Smooth muscle cell (in vitro differentiated cells): ENCODE results near the gene MAPRE3. TPM values are rescaled to one million over a fixed set of nuclear protein-coding genes. Genes with fewer than 3 reads are reported as not detected.

Source experiments
- DNase-seq: peaks from one replicate; lab custom pipeline; 2025; ENCODE audit not compliant: unreplicated experiment; lab: John Stamatoyannopoulos, UW
- H2AFZ ChIP-seq: fragments of 200-600 bp; sonication (generic); 2 replicates; pipeline ENCODE4 v1.6.0; 2016; ENCODE audit warnings: antibody characterized with exemption, low read depth, mild to moderate bottlenecking
- H3F3A ChIP-seq: fragments of 200-600 bp; sonication (generic); 2 replicates; pipeline ENCODE4 v1.6.0; 2017; ENCODE audit warnings: antibody characterized with exemption, low read depth
- H3K27ac ChIP-seq: fragments of 200-600 bp; sonication (generic); 2 replicates; pipeline ENCODE4 v1.5.1; 2016; ENCODE audit warnings: low read depth, mild to moderate bottlenecking
- H3K27me3 ChIP-seq: fragments of 200-600 bp; sonication (generic); 2 replicates; pipeline ENCODE4 v1.6.1; 2016; ENCODE audit warnings: low read depth, mild to moderate bottlenecking
- H3K36me3 ChIP-seq: fragments of 200-600 bp; sonication (generic); 2 replicates; pipeline ENCODE4 v1.5.1; 2016; ENCODE audit warnings: low read depth
- H3K4me1 ChIP-seq: fragments of 200-600 bp; sonication (generic); 2 replicates; pipeline ENCODE4 v1.5.1; 2016; ENCODE audit warnings: low read depth
- H3K4me2 ChIP-seq: fragments of 200-600 bp; sonication (generic); 2 replicates; pipeline ENCODE4 v1.6.0; 2016; ENCODE audit warnings: mild to moderate bottlenecking
- H3K4me3 ChIP-seq: fragments of 200-600 bp; sonication (generic); 2 replicates; pipeline ENCODE4 v1.5.1; 2016; ENCODE audit warnings: mild to moderate bottlenecking
- H3K79me2 ChIP-seq: fragments of 200-600 bp; sonication (generic); 2 replicates; pipeline ENCODE4 v1.6.0; 2016; ENCODE audit warnings: low read depth, mild to moderate bottlenecking
- H3K9ac ChIP-seq: fragments of 200-600 bp; sonication (generic); 2 replicates; pipeline ENCODE4 v1.6.0; 2016; ENCODE audit warnings: low read depth
- H3K9me3 ChIP-seq: fragments of 200-600 bp; sonication (generic); replicated peaks from 2 replicates; pipeline ENCODE4 v1.5.1; 2016; ENCODE audit warnings: low read depth
- H4K20me1 ChIP-seq: fragments of 200-600 bp; sonication (generic); 2 replicates; pipeline ENCODE4 v1.6.0; 2016; ENCODE audit warnings: low read depth
- WGBS: methylation state at CpG from one replicate; pipeline ENCODE4 v1.1.7; 2016; ENCODE audit warnings: low lambda C conversion rate; 5-methylcytosine and 5-hydroxymethylcytosine counted together
- polyA plus RNA-seq: library from polyadenylated mRNA; unstranded; fragments of >200 nt; fragmentation: Nextera tagmentation; extraction: Ambion mirVana; gene quantifications from 2 replicates; pipeline ENCODE4 v1.2.1, GENCODE V29; 2016
- total RNA-seq: library from RNA; depleted of rRNA; stranded (reverse); fragments of >200 nt; gene quantifications from 2 replicates; pipeline ENCODE4 v1.2.3, GENCODE V29; 2014
- TF ChIP-seq, protein P1 (sequence below): fragments of 200-600 bp; sonication (generic); IDR thresholded peaks from 2 replicates; pipeline ENCODE4 v1.5.1; 2017; ENCODE audit warnings: borderline replicate concordance, mild to moderate bottlenecking, antibody characterized with exemption; ENCODE audit not compliant: insufficient read depth, poor library complexity, severe bottlenecking

MAPRE3 gene
- total and polyA plus RNA-seq, 2 experiments from 2014 or later: 12.5 to 30.5 TPM

DNA sequence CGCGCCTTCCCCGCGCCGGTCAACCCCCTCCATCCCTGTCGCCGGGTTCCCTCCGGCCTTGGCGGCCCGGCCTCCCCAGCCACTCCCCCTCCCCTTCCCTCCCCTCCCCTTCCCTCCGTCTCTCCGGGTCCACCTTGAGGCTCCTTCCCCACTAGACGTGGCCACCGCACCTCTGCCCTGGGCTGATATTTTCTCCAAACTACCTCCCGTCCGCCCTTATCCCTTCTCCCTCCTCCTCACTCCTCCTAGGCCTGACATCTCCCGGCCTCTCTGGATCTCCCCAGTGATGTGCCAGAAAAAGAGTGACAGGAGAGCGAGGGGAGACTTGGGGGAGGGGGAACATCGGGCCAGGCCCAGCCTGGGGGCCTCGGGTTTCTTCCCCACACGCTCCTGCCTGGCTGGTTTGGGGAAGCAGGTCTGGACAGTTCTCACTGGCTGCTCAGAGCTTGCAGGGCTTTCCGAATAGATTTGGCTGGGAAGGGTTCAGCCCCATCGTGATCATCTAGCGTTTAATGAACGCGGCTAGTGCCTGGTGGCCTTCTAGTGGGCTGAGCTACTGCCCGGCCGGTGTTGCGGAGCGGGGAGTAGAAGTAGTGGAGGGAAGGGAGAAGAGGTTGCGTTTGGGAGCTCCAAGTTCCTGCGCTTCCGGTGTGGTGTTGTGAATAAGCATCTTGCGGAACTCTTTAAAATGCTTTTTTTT lies 641 bp downstream of the MAPRE3 start:
- H3F3A ChIP-seq: no peaks in the 10 kb centered on the region
- peak overlapping the region; percentile 13 for H2AFZ ChIP-seq
- no peaks in the 10 kb centered on the region for H3K36me3 ChIP-seq
- peaks cover 9% of the 10 kb centered on the region for H3K79me2 ChIP-seq
- H3K4me2 ChIP-seq: peak overlapping the region; percentile 81
- H3K9ac ChIP-seq: peak overlapping the region; percentile 83
- 7% methylated on average over 19 of the region's 34 CpGs for WGBS
- H3K4me1 ChIP-seq: peaks cover 3% of the 10 kb centered on the region
- no peaks in the 10 kb centered on the region for H3K27me3 ChIP-seq
- TF ChIP-seq, protein P1, sequence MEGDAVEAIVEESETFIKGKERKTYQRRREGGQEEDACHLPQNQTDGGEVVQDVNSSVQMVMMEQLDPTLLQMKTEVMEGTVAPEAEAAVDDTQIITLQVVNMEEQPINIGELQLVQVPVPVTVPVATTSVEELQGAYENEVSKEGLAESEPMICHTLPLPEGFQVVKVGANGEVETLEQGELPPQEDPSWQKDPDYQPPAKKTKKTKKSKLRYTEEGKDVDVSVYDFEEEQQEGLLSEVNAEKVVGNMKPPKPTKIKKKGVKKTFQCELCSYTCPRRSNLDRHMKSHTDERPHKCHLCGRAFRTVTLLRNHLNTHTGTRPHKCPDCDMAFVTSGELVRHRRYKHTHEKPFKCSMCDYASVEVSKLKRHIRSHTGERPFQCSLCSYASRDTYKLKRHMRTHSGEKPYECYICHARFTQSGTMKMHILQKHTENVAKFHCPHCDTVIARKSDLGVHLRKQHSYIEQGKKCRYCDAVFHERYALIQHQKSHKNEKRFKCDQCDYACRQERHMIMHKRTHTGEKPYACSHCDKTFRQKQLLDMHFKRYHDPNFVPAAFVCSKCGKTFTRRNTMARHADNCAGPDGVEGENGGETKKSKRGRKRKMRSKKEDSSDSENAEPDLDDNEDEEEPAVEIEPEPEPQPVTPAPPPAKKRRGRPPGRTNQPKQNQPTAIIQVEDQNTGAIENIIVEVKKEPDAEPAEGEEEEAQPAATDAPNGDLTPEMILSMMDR: no peak
- no peaks in the 10 kb centered on the region for H3K9me3 ChIP-seq
- DNase-seq: no peak
- H3K27ac ChIP-seq: peak overlapping the region; percentile 45
- peak overlapping the region; percentile 81 for H3K4me3 ChIP-seq
- peaks cover 35% of the 10 kb centered on the region for H4K20me1 ChIP-seq

DNA sequence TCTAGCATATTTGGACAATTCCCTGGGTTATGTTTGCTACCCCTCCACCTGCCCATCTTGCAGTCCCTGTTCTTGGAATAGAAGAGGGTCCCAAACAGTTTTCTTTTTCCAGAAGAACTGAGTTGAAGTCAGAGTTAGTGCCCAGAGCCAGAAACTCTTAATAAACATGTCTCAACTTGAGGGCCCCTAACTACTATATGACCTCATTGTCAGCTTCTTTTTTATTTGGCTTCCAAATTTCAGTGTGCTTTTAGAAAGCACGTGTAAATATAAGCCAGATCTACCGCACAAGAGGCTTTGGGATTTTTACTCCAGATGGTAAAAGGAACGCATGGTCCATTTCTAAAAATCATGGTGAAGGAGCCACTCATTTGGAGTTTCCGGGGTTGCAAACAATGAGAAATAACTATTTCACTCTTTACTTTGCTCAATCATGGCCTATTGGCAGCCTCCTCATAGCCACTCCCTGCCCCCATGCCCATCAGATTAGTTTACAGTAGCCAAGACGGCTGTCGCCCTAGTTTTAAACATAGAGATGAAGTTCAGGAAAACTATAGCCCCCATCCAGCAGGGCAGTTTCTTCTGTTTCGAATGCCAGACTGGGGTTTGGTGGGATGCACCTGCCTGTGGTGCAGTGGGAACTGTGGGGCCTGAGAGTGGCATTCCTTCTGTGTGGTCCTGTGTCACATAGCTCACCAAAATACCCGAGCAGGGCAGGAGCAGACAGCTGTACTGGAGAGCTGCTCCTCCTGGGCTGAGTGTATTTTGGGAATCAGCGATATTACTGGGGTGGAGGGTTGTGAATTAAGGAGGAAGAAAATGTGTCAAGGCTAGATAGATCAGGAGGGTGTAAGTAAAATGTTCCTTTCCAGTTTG lies 1.7 kb downstream of the MAPRE3 start:
- Histone ChIP-seq H3K4me1 (peaks cover 3% of the 10 kb centered on the region), H3K4me3 (peak overlapping the region; percentile 81), H3F3A (no peaks in the 10 kb centered on the region), H3K27me3 (no peaks in the 10 kb centered on the region), H4K20me1 (peaks cover 45% of the 10 kb centered on the region), H3K79me2 (peaks cover 13% of the 10 kb centered on the region), H3K9me3 (no peaks in the 10 kb centered on the region), H3K9ac (no peak overlapping the region), H3K36me3 (no peaks in the 10 kb centered on the region), H3K27ac (peak overlapping the region; percentile 45), H2AFZ (no peak overlapping the region), H3K4me2 (peak overlapping the region; percentile 81)
- 83% methylated on average over 9 of the region's 9 CpGs for WGBS
- TF ChIP-seq, protein P1: no peak
- no peak for DNase-seq

DNA sequence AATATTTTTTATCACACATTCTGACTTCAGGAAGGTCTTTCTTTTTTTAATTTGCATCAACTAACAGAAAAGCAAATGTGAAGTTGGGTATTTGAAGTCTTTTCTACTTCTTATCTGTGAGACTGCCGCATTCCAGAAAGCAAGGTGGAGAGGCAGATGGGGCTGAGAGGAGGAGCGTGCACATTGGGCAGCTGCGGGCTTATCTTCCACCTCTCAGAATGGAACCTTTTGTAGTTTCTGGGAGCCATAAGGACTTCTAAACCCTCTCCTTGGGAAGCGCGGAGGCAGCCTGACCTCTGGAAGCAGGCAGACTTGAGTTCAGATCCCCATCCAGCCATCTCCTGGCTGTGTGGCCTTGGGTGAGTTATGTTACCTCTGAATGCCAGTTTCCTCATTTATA lies 3.9 kb downstream of the MAPRE3 start:
- 90% methylated on average over 5 of the region's 5 CpGs for WGBS
- Histone ChIP-seq H3K79me2 (peaks cover 13% of the 10 kb centered on the region), H2AFZ (no peak overlapping the region), H3K27ac (no peak overlapping the region), H3K27me3 (no peaks in the 10 kb centered on the region), H3K9ac (no peak overlapping the region), H3K9me3 (no peaks in the 10 kb centered on the region), H3K4me2 (no peak overlapping the region), H3K4me1 (peaks cover 3% of the 10 kb centered on the region), H3F3A (no peaks in the 10 kb centered on the region), H3K4me3 (no peak overlapping the region), H3K36me3 (no peaks in the 10 kb centered on the region), H4K20me1 (peaks cover 67% of the 10 kb centered on the region)
- TF ChIP-seq, protein P1: no peak
- no peak for DNase-seq
